ENCODE results near the gene C11orf65. TPM values are rescaled to one million over a fixed set of nuclear protein-coding genes. Genes with fewer than 3 reads are reported as not detected.

The C11orf65 gene
- total and polyA plus RNA-seq, 4 donors = 0.33 to 3.3 (median 0.49) TPM

- H3K27me3 ChIP-seq (ENCODE audit: control insufficient read depth in 3 of 3, insufficient read depth in 3 of 3, low read length in 2 of 3) = no peaks in the 10 kb centered on the region
- no peak overlapping the region for H3K4me3 ChIP-seq
- peaks cover under 1 to 11% (median 2%) of the 10 kb centered on the region in 4 donors for H3K36me3 ChIP-seq (ENCODE audit: control insufficient read depth in 4 of 4, insufficient read depth in 4 of 4, low read length in 4 of 4)
- no peaks in the 10 kb centered on the region for H3K9me3 ChIP-seq (ENCODE audit: control insufficient read depth in 4 of 4, insufficient read depth in 3 of 4, low read length in 3 of 4)
- H3K4me1 ChIP-seq (ENCODE audit: control insufficient read depth in 5 of 5, insufficient read depth in 5 of 5, low read length in 5 of 5) = peaks cover 0 to 1% (median 0%) of the 10 kb centered on the region in 5 donors
- no peak overlapping the region for H3K27ac ChIP-seq (ENCODE audit: low read depth in 1 of 2, low read length in 1 of 2)
- WGBS, 2 donors = 97 to 99% methylated on average over 2 of the region's 2 CpGs
- H3K9ac ChIP-seq (ENCODE audit: insufficient read depth in 1 of 2, low read length in 2 of 2) = no peak overlapping the region
- DNase-seq (no peak), ATAC-seq (ENCODE audit: insufficient read depth, low FRiP score) (no peak)
- TF ChIP-seq, protein P1, sequence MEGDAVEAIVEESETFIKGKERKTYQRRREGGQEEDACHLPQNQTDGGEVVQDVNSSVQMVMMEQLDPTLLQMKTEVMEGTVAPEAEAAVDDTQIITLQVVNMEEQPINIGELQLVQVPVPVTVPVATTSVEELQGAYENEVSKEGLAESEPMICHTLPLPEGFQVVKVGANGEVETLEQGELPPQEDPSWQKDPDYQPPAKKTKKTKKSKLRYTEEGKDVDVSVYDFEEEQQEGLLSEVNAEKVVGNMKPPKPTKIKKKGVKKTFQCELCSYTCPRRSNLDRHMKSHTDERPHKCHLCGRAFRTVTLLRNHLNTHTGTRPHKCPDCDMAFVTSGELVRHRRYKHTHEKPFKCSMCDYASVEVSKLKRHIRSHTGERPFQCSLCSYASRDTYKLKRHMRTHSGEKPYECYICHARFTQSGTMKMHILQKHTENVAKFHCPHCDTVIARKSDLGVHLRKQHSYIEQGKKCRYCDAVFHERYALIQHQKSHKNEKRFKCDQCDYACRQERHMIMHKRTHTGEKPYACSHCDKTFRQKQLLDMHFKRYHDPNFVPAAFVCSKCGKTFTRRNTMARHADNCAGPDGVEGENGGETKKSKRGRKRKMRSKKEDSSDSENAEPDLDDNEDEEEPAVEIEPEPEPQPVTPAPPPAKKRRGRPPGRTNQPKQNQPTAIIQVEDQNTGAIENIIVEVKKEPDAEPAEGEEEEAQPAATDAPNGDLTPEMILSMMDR (IDR thresholded peaks at IDR 0.05; ENCODE audit: control extremely low read depth, extremely low read depth) = no peak
Measured at GRCh38 chr11:108343714-108344113, 123.6 kb downstream of the C11orf65 start.

DNA sequence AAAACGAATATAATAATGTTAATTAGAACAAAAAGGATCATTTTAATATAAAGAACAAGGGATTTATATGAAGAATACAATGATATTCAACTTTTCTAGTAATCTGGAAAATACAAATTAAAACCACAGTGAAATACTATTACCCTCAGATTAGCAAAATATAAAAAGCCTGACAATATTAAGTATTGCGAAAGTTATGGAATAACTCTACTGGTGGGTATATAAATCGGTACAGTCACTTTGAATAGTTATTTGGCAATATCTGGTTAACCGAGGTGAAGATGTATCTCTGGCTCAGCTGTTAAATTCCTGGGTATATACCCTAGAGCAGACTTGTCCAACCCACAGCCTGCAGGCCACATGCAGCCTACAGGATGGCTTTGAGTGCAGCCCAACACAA, 125.7 kb downstream of the C11orf65 start:
- H3K4me3 ChIP-seq = no peak overlapping the region

GRCh38 chr11:108340973-108341372, 126.4 kb downstream of the C11orf65 start:
- peaks cover 2 to 13% (median 4%) of the 10 kb centered on the region in 4 donors for H3K36me3 ChIP-seq (ENCODE audit: control insufficient read depth in 4 of 4, insufficient read depth in 4 of 4, low read length in 4 of 4)
- H3K9ac ChIP-seq (ENCODE audit: insufficient read depth in 1 of 2, low read length in 2 of 2) = no peak overlapping the region
- no peak overlapping the region for H3K4me3 ChIP-seq
- TF ChIP-seq, protein P1 (IDR thresholded peaks at IDR 0.05; ENCODE audit: control extremely low read depth, extremely low read depth) = no peak
- peaks cover 0 to 1% (median 0%) of the 10 kb centered on the region in 5 donors for H3K4me1 ChIP-seq (ENCODE audit: control insufficient read depth in 5 of 5, insufficient read depth in 5 of 5, low read length in 5 of 5)
- no peaks in the 10 kb centered on the region for H3K27me3 ChIP-seq (ENCODE audit: control insufficient read depth in 3 of 3, insufficient read depth in 3 of 3, low read length in 2 of 3)
- no peak overlapping the region for H3K27ac ChIP-seq (ENCODE audit: low read depth in 1 of 2, low read length in 1 of 2)
- DNase-seq = no peak
- 95 to 98% methylated on average over 1 of the region's 1 CpG for WGBS, 2 donors
- no peak for ATAC-seq (ENCODE audit: insufficient read depth, low FRiP score)
- no peaks in the 10 kb centered on the region for H3K9me3 ChIP-seq (ENCODE audit: control insufficient read depth in 4 of 4, insufficient read depth in 3 of 4, low read length in 3 of 4)

More for the DNA sequence above, 125.7 kb downstream of the C11orf65 start:
- Histone ChIP-seq H3K27me3 (ENCODE audit: control insufficient read depth in 3 of 3, insufficient read depth in 3 of 3, low read length in 2 of 3) (no peaks in the 10 kb centered on the region), H3K27ac (ENCODE audit: low read depth in 1 of 2, low read length in 1 of 2) (no peak overlapping the region), H3K9ac (ENCODE audit: insufficient read depth in 1 of 2, low read length in 2 of 2) (no peak overlapping the region), H3K9me3 (ENCODE audit: control insufficient read depth in 4 of 4, insufficient read depth in 3 of 4, low read length in 3 of 4) (no peaks in the 10 kb centered on the region), H3K36me3 (ENCODE audit: control insufficient read depth in 4 of 4, insufficient read depth in 4 of 4, low read length in 4 of 4) (peaks cover 0 to 11% (median 2%) of the 10 kb centered on the region in 4 donors), H3K4me1 (ENCODE audit: control insufficient read depth in 5 of 5, insufficient read depth in 5 of 5, low read length in 5 of 5) (peaks cover 0 to 1% (median 0%) of the 10 kb centered on the region in 5 donors)
- ATAC-seq (ENCODE audit: insufficient read depth, low FRiP score) = no peak
- 90 to 91% methylated on average over 4 of the region's 4 CpGs for WGBS, 2 donors
- no peak for DNase-seq
- TF ChIP-seq, protein P1 (IDR thresholded peaks at IDR 0.05; ENCODE audit: control extremely low read depth, extremely low read depth) = no peak

- H3K27ac ChIP-seq (ENCODE audit: low read depth in 1 of 2, low read length in 1 of 2) = no peak overlapping the region
- DNase-seq (no peak), ATAC-seq (ENCODE audit: insufficient read depth, low FRiP score) (no peak)
- TF ChIP-seq, protein P1 (IDR thresholded peaks at IDR 0.05; ENCODE audit: control extremely low read depth, extremely low read depth) = no peak
- H3K36me3 ChIP-seq (ENCODE audit: control insufficient read depth in 4 of 4, insufficient read depth in 4 of 4, low read length in 4 of 4) = peaks cover 3 to 19% (median 7%) of the 10 kb centered on the region in 4 donors
- WGBS, 2 donors = 96 to 97% methylated on average over 2 of the region's 2 CpGs
- H3K4me3 ChIP-seq = no peak overlapping the region
- peaks cover 0 to 1% (median 0%) of the 10 kb centered on the region in 5 donors for H3K4me1 ChIP-seq (ENCODE audit: control insufficient read depth in 5 of 5, insufficient read depth in 5 of 5, low read length in 5 of 5)
- no peak overlapping the region for H3K9ac ChIP-seq (ENCODE audit: insufficient read depth in 1 of 2, low read length in 2 of 2)
- H3K27me3 ChIP-seq (ENCODE audit: control insufficient read depth in 3 of 3, insufficient read depth in 3 of 3, low read length in 2 of 3) = no peaks in the 10 kb centered on the region
- no peaks in the 10 kb centered on the region for H3K9me3 ChIP-seq (ENCODE audit: control insufficient read depth in 4 of 4, insufficient read depth in 3 of 4, low read length in 3 of 4)
Measured at GRCh38 chr11:108338750-108339149, 128.6 kb downstream of the C11orf65 start.

Measured in lung (tissue), 12 donors.